ENCODE results near the gene C16orf87.

DNA sequence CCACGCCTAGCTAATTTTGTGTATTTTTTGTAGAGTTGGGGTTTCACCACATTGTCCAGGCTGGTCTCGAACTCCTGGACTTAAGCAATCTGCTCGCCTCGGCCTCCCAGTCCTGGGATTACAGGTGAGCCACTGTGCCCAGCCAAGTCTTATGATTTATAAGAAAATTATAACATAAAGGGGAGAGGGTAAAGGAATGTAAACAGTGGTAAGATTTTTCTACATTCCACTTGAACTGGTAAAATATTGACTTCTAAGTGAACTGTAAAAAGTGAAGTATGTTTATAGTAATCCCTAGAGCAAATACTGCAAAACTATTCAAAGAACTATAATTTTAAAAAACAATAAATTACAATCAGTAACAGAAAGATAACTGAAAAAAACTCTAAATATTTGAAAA lies 33.5 kb downstream of the C16orf87 start:
- TF ChIP-seq, protein P1, sequence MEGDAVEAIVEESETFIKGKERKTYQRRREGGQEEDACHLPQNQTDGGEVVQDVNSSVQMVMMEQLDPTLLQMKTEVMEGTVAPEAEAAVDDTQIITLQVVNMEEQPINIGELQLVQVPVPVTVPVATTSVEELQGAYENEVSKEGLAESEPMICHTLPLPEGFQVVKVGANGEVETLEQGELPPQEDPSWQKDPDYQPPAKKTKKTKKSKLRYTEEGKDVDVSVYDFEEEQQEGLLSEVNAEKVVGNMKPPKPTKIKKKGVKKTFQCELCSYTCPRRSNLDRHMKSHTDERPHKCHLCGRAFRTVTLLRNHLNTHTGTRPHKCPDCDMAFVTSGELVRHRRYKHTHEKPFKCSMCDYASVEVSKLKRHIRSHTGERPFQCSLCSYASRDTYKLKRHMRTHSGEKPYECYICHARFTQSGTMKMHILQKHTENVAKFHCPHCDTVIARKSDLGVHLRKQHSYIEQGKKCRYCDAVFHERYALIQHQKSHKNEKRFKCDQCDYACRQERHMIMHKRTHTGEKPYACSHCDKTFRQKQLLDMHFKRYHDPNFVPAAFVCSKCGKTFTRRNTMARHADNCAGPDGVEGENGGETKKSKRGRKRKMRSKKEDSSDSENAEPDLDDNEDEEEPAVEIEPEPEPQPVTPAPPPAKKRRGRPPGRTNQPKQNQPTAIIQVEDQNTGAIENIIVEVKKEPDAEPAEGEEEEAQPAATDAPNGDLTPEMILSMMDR (IDR thresholded peaks at IDR 0.05): no peak
- no peak for TF ChIP-seq POLR2A (IDR thresholded peaks at IDR 0.05)
